ENCODE results near the gene CARD6. TPM values are rescaled to one million over a fixed set of nuclear protein-coding genes. Genes with fewer than 3 reads are reported as not detected.
"Not testable (repeated sequence)": the region's sequence is repeated elsewhere in the genome, so short reads cannot be mapped to it uniquely, and the experiment has no call there.

CARD6 gene
- total and polyA plus RNA-seq, 4 donors = 4.6 to 19.8 (median 7.6) TPM

GRCh38 chr5:40877371-40877988 lies 36.3 kb downstream of the CARD6 start:
- DNase-seq = no peak

GRCh38 chr5:40879163-40879942 lies 38.2 kb downstream of the CARD6 start:
- ATAC-seq (ENCODE audit: low FRiP score) (no peak), DNase-seq (no peak)
- intact Hi-C loops (cut with DNase I) = loop anchor here in 1 of 2 donors (5.0 to 10.0 kb wide), 2 partner anchors 42 to 1295 kb away; partner anchors contain the start of gene RPL37
- H3K9me3 ChIP-seq (ENCODE audit: control insufficient read depth, low read length) = peaks cover 2% of the 10 kb centered on the region
- H3K27ac ChIP-seq (ENCODE audit: low read depth in 1 of 2, low read length in 2 of 2) = no peak overlapping the region
- 25 to 26% methylated on average over 10 of the region's 10 CpGs for WGBS, 2 donors
- no peaks in the 10 kb centered on the region for H3K27me3 ChIP-seq (ENCODE audit: control insufficient read depth in 1 of 2, insufficient read depth in 2 of 2, low read length in 1 of 2)
- no peaks in the 10 kb centered on the region for H3K36me3 ChIP-seq (ENCODE audit: control insufficient read depth in 1 of 2, insufficient read depth in 2 of 2, low read length in 1 of 2)
- H3K4me1 ChIP-seq (ENCODE audit: control insufficient read depth in 1 of 2, insufficient read depth in 2 of 2, low read length in 2 of 2) = no peaks in the 10 kb centered on the region
- no peak overlapping the region for H3K4me3 ChIP-seq (ENCODE audit: low read length in 2 of 2)

More at GRCh38 chr5:40877371-40877988, 36.3 kb downstream of the CARD6 start:
- H3K4me1 ChIP-seq (ENCODE audit: control insufficient read depth in 1 of 2, insufficient read depth in 2 of 2, low read length in 2 of 2) = no peaks in the 10 kb centered on the region
- no peak overlapping the region for H3K4me3 ChIP-seq (ENCODE audit: low read length in 2 of 2)
- no peak for ATAC-seq (ENCODE audit: low FRiP score)
- intact Hi-C loops (cut with DNase I) = loop anchor here in 1 of 2 donors (5.0 to 10.0 kb wide), 2 partner anchors 40 to 1293 kb away; partner anchors contain the start of gene RPL37
- H3K9me3 ChIP-seq (ENCODE audit: control insufficient read depth, low read length) = peaks cover 2% of the 10 kb centered on the region
- H3K27me3 ChIP-seq (ENCODE audit: control insufficient read depth in 1 of 2, insufficient read depth in 2 of 2, low read length in 1 of 2) = no peaks in the 10 kb centered on the region
- WGBS, 2 donors = 94 to 95% methylated on average over 6 of the region's 6 CpGs
- no peaks in the 10 kb centered on the region for H3K36me3 ChIP-seq (ENCODE audit: control insufficient read depth in 1 of 2, insufficient read depth in 2 of 2, low read length in 1 of 2)
- no peak overlapping the region for H3K27ac ChIP-seq (ENCODE audit: low read depth in 1 of 2, low read length in 2 of 2)

GRCh38 chr5:40882291-40882690 lies 41.1 kb downstream of the CARD6 start:
- Histone ChIP-seq H3K27me3 (ENCODE audit: control insufficient read depth in 1 of 2, insufficient read depth in 2 of 2, low read length in 1 of 2) (peaks cover 0 to 1% of the 10 kb centered on the region in 2 donors), H3K27ac (ENCODE audit: low read depth in 1 of 2, low read length in 2 of 2) (no peak overlapping the region), H3K4me3 (ENCODE audit: low read length in 2 of 2) (no peak overlapping the region), H3K9me3 (ENCODE audit: control insufficient read depth, low read length) (peaks cover 2% of the 10 kb centered on the region), H3K4me1 (ENCODE audit: control insufficient read depth in 1 of 2, insufficient read depth in 2 of 2, low read length in 2 of 2) (no peaks in the 10 kb centered on the region), H3K36me3 (ENCODE audit: control insufficient read depth in 1 of 2, insufficient read depth in 2 of 2, low read length in 1 of 2) (no peaks in the 10 kb centered on the region)
- no peak for DNase-seq
- no peak for ATAC-seq (ENCODE audit: low FRiP score)
- intact Hi-C loops (cut with DNase I) = no loop called here
- 90 to 93% methylated on average over 4 of the region's 4 CpGs for WGBS, 2 donors

DNA sequence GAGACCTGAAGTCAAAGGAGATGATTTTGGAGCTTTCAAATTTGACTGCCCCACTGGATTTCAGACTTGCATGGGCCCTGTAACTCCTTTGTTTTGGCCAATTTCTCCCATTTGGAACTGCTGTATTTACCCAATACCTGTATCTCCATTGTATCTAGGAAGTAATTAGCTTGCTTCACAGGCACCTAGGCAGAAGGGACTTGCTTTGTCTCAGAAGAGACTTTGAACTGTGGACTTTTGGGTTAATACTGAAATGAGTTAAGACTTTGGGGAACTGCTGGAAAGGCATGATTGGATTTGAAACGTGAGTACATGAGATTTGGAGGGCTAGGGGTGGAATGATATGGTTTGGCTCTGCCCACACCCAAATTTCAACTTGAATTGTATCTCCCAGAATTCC lies 41.9 kb downstream of the CARD6 start:
- 12 to 30% methylated on average over 1 of the region's 1 CpG for WGBS, 2 donors
- intact Hi-C loops (cut with DNase I); ATAC-seq (ENCODE audit: low FRiP score); H3K27ac ChIP-seq (ENCODE audit: low read depth in 1 of 2, low read length in 2 of 2); H3K9me3 ChIP-seq (ENCODE audit: control insufficient read depth, low read length); H3K4me1 ChIP-seq (ENCODE audit: control insufficient read depth in 1 of 2, insufficient read depth in 2 of 2, low read length in 2 of 2); DNase-seq; H3K27me3 ChIP-seq (ENCODE audit: control insufficient read depth in 1 of 2, insufficient read depth in 2 of 2, low read length in 1 of 2); H3K36me3 ChIP-seq (ENCODE audit: control insufficient read depth in 1 of 2, insufficient read depth in 2 of 2, low read length in 1 of 2); H3K4me3 ChIP-seq (ENCODE audit: low read length in 2 of 2): not testable (repeated sequence)

- intact Hi-C loops (cut with DNase I); H3K27me3 ChIP-seq (ENCODE audit: control insufficient read depth in 1 of 2, insufficient read depth in 2 of 2, low read length in 1 of 2); H3K36me3 ChIP-seq (ENCODE audit: control insufficient read depth in 1 of 2, insufficient read depth in 2 of 2, low read length in 1 of 2); H3K9me3 ChIP-seq (ENCODE audit: control insufficient read depth, low read length); ATAC-seq (ENCODE audit: low FRiP score); H3K27ac ChIP-seq (ENCODE audit: low read depth in 1 of 2, low read length in 2 of 2); H3K4me3 ChIP-seq (ENCODE audit: low read length in 2 of 2); DNase-seq; H3K4me1 ChIP-seq (ENCODE audit: control insufficient read depth in 1 of 2, insufficient read depth in 2 of 2, low read length in 2 of 2): not testable (repeated sequence)
- WGBS, 2 donors = 58 to 65% methylated on average over 10 of the region's 10 CpGs
These were observed 54.6 kb downstream of the CARD6 start for GRCh38 chr5:40895440-40896425.

DNA sequence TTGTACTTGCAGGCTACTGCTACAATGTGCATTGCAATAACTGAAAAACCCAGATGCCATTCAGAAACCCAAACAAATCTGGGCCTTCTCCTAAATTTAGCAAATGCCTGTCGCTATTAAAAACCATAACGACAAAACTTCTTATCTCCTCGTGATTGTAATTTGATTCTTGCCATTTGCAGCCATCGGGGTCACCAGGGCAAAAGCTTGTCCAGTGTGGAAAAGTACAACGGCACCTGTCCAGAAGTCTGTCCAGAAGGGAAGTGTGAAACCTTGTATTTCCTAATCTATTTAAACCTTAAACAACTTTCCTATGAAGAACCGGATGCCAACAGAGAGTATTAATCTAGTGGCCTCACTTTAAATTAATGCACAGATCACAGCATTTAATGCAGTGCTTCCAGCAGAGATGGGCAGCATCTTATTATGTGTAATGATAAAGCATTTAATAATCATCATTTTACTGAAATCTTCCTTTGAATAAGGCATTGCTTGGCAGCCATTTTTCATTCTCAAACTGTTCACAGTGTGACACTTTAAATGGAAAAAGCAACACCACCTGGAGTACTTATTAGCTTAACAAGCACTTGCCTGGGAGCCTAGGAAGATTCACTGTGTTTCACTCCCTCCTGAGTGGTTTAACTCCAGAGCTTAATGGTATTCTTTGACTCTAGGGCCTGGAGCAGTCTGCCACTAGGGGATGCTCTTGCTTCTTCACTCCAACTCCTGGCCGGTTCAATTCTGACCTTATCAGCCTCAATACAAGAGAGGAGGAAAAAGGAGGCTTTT lies 63.2 kb downstream of the CARD6 start:
- WGBS, 2 donors = 20 to 22% methylated on average over 7 of the region's 7 CpGs
- H3K4me3 ChIP-seq (ENCODE audit: low read length in 2 of 2) = no peak overlapping the region
- no peaks in the 10 kb centered on the region for H3K36me3 ChIP-seq (ENCODE audit: control insufficient read depth in 1 of 2, insufficient read depth in 2 of 2, low read length in 1 of 2)
- no peaks in the 10 kb centered on the region for H3K4me1 ChIP-seq (ENCODE audit: control insufficient read depth in 1 of 2, insufficient read depth in 2 of 2, low read length in 2 of 2)
- no peaks in the 10 kb centered on the region for H3K9me3 ChIP-seq (ENCODE audit: control insufficient read depth, low read length)
- intact Hi-C loops (cut with DNase I) = loop anchor here (5.0 to 10.0 kb wide), 4 partner anchors 370 to 938 kb away; no protein-coding TSS in a partner anchor
- no peaks in the 10 kb centered on the region for H3K27me3 ChIP-seq (ENCODE audit: control insufficient read depth in 1 of 2, insufficient read depth in 2 of 2, low read length in 1 of 2)
- DNase-seq (peak in 1 of 2 donors; percentile 63), ATAC-seq (ENCODE audit: low FRiP score) (peak; percentile 90)
- H3K27ac ChIP-seq (ENCODE audit: low read depth in 1 of 2, low read length in 2 of 2) = no peak overlapping the region

DNA sequence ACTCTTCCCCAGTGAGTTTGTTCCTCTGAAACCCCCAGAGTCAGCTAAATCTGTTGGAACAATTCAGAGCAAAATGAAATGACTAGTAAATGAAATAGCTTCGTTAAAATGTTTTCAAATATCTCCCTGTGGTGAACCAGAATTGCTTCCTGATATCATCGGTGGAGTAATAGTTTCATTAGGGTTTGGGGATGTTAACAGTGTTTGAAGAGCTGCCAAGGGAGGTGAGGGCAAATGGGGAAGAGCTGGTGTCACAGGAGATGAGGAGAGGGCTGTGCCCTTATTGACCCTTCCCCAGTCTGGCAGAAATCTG lies 63.8 kb downstream of the CARD6 start:
- Histone ChIP-seq H3K27ac (ENCODE audit: low read depth in 1 of 2, low read length in 2 of 2) (no peak overlapping the region), H3K36me3 (ENCODE audit: control insufficient read depth in 1 of 2, insufficient read depth in 2 of 2, low read length in 1 of 2) (no peaks in the 10 kb centered on the region), H3K4me1 (ENCODE audit: control insufficient read depth in 1 of 2, insufficient read depth in 2 of 2, low read length in 2 of 2) (no peaks in the 10 kb centered on the region), H3K4me3 (ENCODE audit: low read length in 2 of 2) (no peak overlapping the region), H3K9me3 (ENCODE audit: control insufficient read depth, low read length) (no peaks in the 10 kb centered on the region), H3K27me3 (ENCODE audit: control insufficient read depth in 1 of 2, insufficient read depth in 2 of 2, low read length in 1 of 2) (no peaks in the 10 kb centered on the region)
- ATAC-seq (ENCODE audit: low FRiP score) = peak; percentile 20
- DNase-seq = no peak
- intact Hi-C loops (cut with DNase I) = loop anchor here (5.0 to 10.0 kb wide), 4 partner anchors 370 to 937 kb away; no protein-coding TSS in a partner anchor
- WGBS, 2 donors = 54 to 57% methylated on average over 2 of the region's 2 CpGs

DNA sequence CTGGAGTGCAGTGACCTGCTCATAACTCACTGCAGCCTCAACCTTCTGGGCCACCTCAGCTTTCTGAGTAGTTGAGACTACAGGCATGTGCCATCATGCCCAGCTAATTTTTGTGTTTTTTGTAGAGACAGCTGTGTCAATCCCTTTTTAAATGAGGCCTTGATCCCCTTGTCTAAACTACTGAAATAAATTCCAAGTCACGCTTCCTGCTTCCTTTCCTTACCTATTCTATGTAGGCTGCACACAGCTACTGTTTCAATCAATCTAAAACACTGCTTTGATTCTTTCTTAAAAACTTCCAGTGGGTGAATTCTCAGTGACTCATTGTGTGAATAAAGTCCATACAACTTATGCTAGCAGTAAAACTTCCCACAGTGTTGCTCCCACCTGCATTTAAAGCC lies 65.2 kb downstream of the CARD6 start:
- H3K27ac ChIP-seq (ENCODE audit: low read depth in 1 of 2, low read length in 2 of 2) = no peak overlapping the region
- DNase-seq (no peak), ATAC-seq (ENCODE audit: low FRiP score) (no peak)
- H3K27me3 ChIP-seq (ENCODE audit: control insufficient read depth in 1 of 2, insufficient read depth in 2 of 2, low read length in 1 of 2) = no peaks in the 10 kb centered on the region
- intact Hi-C loops (cut with DNase I) = loop anchor here (5.0 to 10.0 kb wide), 4 partner anchors 368 to 936 kb away; no protein-coding TSS in a partner anchor
- H3K9me3 ChIP-seq (ENCODE audit: control insufficient read depth, low read length) = no peaks in the 10 kb centered on the region
- H3K4me1 ChIP-seq (ENCODE audit: control insufficient read depth in 1 of 2, insufficient read depth in 2 of 2, low read length in 2 of 2) = no peaks in the 10 kb centered on the region
- no peaks in the 10 kb centered on the region for H3K36me3 ChIP-seq (ENCODE audit: control insufficient read depth in 1 of 2, insufficient read depth in 2 of 2, low read length in 1 of 2)
- no peak overlapping the region for H3K4me3 ChIP-seq (ENCODE audit: low read length in 2 of 2)
- 92 to 96% methylated on average over 1 of the region's 1 CpG for WGBS, 2 donors
